HTERT RPE-1 (cell line): ENCODE data around the gene TMEM117.
"Not testable (repeated sequence)": the region's sequence is repeated elsewhere in the genome, so short reads cannot be mapped to it uniquely, and the experiment has no call there.

Experiments
- in situ Hi-C: fragments of 300-500 bp; cut with MboI; formaldehyde crosslinking; loops from 4 replicates; pipeline ENCODE4 v1.14.3; 2020; ENCODE audit warnings: low sequenced_read_pairs

The TMEM117 gene

DNA sequence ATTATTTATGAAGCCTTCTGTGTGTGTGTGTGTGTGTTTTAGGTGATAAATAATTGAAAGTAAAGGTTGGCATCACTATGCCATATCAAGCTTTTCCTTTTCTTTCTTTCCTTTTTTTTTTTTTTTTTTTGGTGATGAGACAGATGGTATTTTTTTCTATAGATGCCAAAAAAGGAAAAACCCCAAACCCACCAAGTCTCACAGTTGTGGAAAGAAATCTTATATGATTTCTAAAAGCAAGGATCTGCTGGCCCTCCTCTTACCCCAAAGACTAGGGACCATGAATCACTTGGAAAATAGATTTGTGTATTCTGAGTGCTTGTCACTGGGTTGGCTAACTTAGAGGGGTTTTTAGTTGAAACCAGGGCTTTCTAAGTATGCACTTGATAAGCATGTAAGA is 181.3 kb downstream of the TMEM117 start:
- in situ Hi-C loops, result no loop called here

DNA sequence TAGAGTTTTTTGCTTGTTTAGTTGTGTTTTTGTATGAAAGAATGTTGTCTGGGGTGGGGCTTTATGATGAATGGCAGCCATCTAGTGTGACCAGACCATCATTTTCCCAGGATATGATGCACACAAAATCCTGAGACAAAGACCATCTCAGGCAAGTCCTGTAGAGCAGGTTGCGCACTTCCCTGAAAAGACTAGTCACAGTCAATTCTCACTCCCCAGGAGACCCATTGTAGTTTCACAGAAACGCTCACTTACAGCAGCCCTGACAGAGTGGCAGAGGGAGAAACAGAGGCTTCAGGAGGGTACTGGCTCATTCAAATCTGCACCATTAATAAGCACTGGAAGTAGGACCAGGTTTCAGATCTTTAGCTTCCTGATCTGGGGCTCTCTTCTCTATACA is 183.2 kb downstream of the TMEM117 start:
- in situ Hi-C loops, result no loop called here

DNA sequence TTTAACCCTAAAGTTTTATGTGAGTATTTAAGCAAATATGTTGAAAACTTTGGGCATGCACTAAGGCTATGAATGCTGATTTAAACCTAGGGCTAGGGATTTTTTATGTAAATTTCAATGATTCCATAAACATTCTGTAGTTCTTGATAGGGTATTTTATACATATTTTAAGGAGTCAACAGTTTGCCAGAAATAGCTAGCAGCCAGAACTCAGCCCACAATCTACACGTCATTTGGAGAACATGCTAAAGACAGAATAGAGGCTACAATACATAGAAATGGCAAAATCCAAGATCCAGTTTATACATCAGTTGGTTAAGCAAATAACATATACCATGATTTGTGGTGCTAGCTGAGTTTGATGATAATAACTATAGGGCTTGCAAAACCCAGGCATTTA is 184.7 kb downstream of the TMEM117 start:
- in situ Hi-C loops, result no loop called here

DNA sequence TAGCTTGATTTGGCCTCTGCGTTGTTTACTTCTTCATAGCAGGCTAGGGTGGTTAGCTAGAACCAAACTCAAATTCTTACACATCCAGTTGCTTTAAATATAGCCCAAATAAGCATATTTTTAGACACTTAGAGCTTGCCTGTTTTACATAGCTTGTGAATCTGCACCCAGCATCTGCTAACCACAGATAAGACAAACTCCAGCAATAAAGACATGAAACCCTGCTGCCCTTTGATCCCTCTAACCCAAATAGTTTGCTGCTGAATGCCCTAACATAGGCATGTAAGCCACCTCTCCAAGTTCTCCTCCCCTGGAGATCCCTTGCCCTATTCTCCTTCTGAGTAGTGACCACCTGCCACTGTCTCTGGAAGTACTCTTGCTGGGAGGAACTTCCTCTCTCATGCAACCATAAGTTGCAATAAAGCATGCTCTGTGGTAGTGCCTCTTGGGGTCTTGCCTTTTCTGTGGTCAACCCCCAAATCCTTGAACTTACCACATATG is 185.6 kb downstream of the TMEM117 start:
- in situ Hi-C loops, result no loop called here

DNA sequence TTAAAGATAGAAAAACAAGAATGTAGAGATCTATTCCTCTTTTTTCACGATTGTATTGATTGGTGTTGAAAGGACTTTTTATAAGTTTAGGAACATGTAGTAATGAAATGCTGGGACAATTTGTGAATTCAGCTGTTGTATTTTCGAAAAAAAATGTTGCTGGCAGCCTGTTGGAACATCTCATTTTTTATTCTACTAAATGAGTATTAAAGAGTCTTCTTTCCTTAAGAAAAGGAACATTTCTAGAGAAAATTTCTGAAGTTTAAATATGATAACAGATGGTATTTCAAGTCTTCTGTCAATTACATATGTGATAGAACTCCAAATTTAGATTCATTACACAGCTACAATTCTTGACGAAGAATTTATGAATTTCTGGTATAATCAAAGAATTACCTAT is 189.6 kb downstream of the TMEM117 start:
- in situ Hi-C loops, result no loop called here

DNA sequence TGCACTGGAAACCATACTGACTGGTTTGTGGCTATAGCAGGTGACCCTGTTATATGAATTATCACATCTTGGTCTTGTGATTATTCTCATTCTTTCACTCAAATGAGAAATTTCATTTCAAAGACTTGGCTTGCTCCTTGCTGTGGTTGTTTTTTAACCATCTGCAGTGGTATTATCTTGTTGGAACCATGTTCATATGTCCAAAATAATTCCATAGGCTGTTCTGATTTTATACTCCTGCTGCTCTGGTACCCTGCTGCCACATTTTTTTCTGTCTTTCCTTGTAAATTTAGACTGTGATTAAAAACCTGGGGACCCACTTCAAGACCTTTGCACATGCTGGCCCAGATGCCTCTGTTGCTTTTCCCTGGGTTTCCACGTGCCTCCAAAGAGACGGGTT is 190.2 kb downstream of the TMEM117 start:
- in situ Hi-C loops, result no loop called here

DNA sequence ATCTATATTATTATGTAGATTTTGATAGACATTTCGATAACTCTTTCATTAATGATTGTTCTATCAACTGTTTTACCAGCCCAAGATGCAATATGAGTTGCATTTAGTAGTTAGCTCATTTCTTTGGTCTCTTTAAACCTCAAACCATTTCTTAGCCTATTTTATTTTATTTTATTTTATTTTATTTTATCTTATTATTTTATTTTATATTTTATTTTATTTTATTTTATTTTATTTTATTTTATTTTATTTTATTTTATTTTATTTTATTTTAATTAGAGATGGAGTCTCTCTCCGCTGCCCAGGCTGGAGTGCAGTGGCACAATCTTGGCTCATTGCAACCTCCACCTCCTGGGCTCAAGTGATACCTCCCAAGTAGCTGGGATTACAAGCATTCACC is 191.0 kb downstream of the TMEM117 start:
- in situ Hi-C loops, result not testable (repeated sequence)

DNA sequence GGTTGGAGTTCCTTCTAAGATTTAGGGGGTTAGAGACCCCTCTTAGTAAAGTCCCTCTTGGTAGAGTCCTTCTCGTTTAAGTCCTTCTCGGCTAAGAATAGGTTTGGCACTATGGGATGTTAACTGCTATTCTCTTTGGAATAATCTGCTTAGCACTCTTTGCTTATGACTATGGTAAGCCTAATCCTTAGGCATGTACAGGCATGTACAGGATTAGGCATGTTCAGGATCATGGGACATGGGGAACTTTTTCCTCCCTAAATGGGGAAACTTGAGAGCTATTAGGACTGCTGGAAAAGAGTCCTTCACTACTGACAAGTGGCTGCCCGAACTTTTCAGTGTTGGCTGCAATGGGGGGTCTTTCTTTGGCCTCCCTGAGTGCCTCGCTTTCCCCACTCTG is 193.3 kb downstream of the TMEM117 start:
- in situ Hi-C loops, result no loop called here

DNA sequence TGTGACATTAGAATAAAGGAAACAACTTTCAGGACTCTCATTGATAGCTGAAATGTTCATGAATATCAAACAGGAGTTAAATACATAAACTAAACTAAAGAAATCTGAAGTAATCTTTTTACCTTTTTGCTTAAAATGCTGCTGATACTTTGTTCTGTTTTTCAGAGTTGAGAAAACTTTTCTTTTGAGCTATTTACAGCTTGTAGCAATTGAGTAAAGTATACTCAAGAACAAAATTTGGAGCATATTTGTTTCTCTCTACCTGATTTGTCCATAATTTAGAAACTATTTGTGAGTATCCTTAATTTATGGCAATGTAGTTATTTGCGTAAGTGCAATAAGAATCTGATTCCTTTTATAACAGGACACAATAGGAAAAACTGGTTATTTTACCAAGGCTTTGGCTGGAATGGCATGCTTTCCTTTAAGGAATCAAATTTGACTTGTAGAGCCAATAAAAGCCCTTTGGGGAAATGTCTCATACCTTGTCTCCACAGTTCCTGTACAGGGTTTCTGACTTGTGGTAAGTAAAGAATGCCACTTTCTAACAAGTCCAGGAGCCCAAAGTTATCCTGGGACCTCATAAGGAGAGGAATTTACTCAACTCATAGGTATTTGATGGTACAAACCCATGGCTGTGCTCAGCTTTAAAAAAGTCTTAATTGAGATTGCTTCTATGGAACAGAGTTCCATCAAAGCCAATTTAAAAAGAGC is 195.7 kb downstream of the TMEM117 start:
- in situ Hi-C loops, result no loop called here

DNA sequence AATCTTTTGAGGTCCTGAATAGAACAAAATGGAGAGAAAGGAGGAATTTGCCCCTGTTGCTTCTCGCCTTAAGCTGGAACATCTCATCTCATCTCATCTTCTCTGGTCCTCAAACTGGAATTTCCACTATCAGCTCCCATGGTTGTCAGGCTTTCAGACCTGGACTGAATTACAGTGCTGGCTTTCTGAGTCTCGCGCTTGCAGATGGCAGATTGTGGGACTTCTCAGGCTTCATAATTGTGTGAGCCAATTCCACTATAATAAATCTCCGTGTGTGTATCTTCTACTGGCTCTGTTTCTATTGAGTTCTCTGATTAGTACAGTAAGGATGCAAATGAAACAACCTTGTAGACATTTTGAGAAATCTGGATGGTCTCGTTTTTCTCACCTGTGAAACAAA is 199.0 kb downstream of the TMEM117 start:
- in situ Hi-C loops, result no loop called here

DNA sequence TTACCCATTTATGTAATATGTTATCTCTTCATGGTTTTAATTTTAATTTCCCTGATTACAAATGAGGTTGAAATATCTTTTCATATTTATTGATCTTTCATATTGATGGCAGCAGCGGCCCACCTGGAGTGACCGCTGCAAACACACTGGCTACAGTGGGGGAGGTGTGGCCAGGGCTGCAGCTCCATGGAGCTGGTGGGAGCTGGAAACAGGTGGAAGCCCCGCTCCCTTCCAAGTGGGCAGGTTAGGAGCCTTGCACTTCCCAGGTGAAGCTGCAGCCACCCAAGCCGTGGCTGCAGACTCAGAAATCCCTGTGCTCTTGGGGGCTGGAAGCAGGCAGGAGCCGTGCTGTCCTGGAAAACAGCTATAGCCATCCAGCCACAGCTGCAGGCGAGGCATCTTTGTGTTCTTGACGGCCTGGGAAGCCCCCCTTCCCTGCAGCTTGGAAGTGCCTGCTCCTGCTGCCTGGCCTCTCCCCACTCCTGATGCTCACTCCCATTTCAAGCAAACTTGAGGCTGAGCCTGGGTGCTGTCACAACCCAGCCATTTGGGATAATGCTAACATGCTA is 201.1 kb downstream of the TMEM117 start:
- in situ Hi-C loops, result no loop called here

DNA sequence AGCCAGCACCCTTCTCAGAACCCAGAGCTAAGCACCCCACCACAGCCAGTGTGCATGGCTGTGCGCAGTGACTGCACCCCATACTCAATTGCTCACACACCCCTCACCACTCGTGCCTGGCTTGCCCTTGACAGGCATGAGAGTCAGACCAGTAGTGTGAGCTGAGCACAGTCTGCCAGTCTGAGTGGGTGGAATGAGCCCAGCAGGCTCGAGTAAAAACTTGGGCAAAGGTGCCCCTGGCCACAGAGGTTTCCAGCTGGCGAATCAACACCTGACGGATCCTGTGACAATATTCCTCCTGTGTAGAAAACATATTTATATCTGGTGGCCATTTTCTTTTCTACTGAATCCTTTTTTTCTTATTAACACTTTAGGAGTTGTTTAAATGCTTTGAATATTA is 202.5 kb downstream of the TMEM117 start:
- in situ Hi-C loops, result no loop called here

DNA sequence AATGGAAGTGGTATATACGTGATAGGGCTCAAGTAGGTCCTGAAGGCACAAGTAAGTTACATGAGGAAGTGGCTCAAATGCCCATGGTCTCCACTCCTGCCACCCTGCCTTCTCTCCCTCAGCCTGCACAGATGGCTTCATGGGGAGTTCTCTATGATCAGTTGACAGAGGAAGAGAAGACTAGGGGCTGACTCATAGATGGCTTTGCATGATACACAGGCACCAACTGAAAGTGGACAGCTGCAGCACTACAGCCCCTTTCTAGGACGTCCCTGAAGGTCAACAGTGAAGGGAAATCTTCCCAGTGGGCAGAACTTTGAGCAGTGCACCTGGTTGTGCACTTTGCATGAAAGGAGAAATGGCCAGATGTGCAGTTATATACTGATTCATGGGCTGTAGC is 208.6 kb downstream of the TMEM117 start:
- in situ Hi-C loops, result not testable (repeated sequence)

DNA sequence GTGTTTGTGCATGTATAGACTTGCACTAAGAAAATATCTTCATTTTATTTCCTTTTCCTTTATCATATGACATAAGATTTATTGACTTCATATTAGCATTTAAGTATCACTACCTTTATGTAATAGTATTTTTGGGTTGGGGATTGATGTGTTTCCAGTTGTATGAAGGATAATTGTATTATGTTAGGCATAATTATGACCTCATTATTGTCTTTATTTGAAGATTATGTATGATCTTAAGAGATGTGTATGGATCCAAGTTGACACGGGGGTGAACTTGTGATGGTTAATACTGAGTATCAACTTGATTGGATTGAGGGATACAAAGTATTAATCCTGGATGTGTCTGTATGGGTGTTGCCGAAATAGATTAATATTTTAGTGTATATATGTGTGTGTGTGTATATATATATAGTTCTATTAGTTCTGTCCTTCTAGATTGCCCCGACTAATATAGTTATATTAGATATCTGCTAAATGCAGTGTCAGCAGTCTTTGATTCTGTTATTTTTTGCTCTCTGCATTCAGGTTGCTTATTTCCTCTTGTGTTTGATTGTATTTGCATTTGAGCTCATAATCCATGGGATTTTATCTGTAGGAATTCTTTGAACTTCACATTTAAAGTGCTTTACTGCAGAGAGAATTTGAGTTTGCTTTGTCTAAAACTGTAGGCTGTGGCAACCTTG is 211.0 kb downstream of the TMEM117 start:
- in situ Hi-C loops, result no loop called here

DNA sequence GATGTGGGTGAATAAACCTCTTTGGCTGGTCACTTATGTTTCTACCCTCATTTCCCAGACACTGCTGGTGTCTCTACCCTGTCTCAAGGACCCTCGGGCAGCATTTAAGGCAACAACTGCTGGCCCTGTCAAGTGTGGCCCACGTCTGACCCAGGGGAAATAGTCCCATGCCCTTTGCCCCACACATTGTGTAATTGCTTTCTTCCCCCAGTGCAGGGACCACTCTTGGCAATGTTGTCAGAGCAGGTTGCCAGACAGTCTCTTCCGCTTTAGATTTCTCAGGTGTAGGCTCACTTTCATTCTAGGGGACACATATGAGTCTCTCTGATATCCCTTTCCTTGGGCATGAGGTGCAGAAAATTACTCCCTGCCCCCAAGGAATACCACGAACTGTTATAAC is 216.7 kb downstream of the TMEM117 start:
- in situ Hi-C loops, result no loop called here

DNA sequence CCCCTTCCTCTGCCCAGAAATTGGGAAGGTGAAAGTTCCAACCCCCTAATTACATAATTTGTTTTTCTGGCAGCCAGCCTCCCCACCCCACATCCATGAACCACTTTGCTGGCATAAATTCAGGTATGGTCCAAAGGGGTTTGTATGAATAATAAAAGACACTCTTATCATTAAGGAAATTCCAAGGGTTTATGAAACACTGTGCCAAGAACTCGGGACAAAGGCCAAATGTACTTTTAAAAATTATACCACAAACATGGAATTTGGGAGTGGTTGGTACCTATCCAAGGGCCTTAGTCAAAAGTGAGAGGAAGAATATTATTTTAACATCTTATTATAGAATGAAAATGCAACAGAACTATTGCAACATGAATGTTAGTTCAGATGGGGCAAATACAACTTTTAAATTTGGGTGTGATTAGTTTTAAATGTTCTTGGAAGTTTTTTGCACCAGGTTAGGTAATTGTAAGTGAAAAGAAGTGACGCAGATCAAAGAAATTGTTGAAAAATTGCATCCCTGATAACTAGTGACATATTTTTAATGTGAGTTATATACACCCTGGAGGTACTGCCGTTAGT is 217.8 kb downstream of the TMEM117 start:
- in situ Hi-C loops, result no loop called here

DNA sequence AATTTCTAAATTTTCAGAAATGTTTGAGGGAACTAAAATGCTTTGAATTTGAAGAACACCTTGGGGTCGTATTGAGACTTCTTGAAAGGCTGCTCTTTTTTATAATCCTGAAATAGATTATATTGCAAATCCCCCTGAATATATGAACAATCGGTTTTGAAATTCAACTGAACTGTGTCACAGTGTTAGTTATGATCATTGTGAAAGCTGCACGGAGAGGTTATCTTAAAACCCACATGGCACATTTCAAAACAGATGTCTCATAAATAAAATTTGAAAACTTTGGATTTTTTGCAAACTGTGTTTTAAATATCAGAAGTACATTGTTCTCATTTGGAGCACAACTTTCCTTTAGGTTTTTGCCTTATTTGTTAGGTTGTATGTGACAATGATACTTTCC is 218.4 kb downstream of the TMEM117 start:
- in situ Hi-C loops, result no loop called here

DNA sequence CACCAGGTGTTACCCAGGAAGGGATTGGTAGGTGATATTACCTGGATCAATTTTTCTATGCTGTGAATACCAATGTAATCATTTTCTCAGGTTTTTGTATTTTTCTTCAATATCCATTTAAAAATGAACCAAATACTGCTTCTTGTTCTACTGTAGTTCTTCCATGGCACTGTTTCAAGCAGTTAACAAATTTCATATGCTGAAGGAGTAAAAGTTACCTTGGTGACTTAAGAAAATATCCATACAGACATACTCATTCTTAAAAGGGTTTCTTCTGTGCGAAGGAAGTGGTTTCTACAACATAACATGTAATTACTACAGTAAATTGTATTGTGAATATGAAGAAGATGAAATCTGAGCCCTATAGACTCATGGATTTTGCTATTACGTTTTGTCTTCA is 222.5 kb downstream of the TMEM117 start:
- in situ Hi-C loops, result no loop called here

DNA sequence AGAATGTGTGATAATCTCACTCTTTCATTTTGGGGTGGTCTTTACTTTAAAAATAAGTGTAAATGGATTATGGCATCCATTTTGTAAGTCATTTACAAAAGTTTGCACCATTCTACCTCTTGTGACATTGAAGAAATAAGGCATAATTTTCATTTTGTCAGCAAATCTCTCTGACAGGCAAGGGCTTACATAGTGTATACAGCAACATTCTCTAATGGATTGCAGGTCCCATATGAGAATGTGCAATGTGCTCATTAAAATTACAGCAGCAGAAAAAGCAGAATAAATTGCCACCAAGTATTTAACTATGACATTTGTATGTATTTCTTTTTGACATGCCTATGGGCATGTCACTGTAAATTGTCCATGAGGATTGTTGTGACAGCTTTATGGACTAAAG is 223.6 kb downstream of the TMEM117 start:
- in situ Hi-C loops, result no loop called here

DNA sequence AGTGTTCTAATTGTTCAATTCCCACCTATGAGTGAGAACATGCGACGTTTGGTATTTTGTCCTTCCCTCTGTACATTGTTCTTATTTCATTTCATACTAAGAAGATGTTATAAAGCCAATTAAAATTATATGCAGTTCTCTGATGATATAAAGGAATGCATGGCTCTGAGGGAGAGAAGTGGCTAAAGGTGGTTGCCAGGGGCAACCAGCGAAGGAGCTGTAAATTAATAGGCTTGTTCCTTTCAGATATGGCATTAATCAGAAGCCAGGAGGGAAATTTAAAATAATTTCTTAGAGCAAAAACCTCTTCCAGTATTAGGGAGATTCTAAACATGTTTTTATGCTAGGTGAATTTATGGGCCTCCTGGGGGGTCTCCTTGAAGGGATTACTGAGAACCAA is 227.8 kb downstream of the TMEM117 start:
- in situ Hi-C loops, result no loop called here

DNA sequence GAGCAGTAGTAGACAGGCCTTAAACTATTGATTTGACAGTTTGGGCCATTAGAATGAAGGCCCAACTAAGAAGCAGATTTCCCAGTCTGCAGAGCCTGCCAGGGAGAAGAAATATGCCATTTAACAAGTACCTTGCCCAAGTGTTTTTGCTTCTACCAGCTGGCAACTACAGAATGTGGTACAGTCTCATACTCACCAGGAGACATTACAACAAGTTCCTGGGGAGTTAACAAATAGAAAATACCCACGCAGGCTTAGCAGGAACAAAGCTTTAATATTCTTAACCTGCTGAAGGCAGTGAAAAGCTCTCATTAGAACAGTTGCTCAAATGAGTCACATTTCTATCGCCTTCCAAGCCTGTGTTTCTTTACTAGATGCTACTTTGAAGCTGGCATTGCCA is 241.0 kb downstream of the TMEM117 start:
- in situ Hi-C loops, result no loop called here

DNA sequence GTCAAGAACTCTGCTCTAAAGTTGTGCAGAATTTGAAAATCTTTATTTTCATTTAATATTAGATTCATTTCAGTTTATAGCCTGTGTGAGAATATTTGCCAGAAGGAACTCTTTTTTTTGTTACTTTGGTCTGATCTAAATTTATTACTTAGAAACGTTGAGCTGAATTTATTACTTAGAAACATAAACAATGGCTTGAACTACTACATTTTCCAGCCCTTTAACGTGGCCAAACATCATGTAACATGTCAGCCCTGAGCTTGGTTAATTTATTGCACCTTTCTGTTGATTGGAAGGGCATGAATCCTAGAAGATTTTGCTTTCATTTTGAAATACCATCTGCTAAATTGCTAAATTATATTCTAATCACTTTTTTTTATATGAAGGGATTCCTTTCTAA is 241.4 kb downstream of the TMEM117 start:
- in situ Hi-C loops, result no loop called here
